Heart left ventricle (tissue), 13 donors: ENCODE data around the gene RETN.

Experiments
- CTCF ChIP-seq, 12 donors: fragments of 200-600 bp; sonication (generic) in 4 of 12; IDR thresholded peaks; one replicate each; pipeline versions ENCODE4 v1.5.0 to v1.8.0; 2018 to 2022; ENCODE audit warnings: antibody characterized with exemption in 12 of 12, mild to moderate bottlenecking in 5 of 12
- POLR2A ChIP-seq, 2 donors: fragments of 450-650 bp; IDR thresholded peaks; one replicate each; pipeline ENCODE4 v1.6.1; 2017; ENCODE audit warnings: antibody characterized with exemption in 2 of 2, mild to moderate bottlenecking in 2 of 2, moderate library complexity in 2 of 2
- donor health status: ischemic (EF 13 %, LVEDD 7.1; RV severe dilation, severe dysfunction).
- donor health status: DM: no; HTN: yes; CAD: no.
- donor health status: DM: no; HTN: no; CAD: no.
- donor health status: ischemic (EF 25% LVEDD 6.9; RV normal size, moderate dysfunction).
- donor health status: ischemic (EF 25% LVEDD 5.7; RV mildly dilated, moderate dysfunction).
- donor health status: ischemic (EF 35%, LVEDD 5.7; RV mildly dilated, moderate dysfunction).
- donor health status: nonischemic (EF 11% LVEDD 7.7; RV severe dilation, severe dysfunction).
- donor health status: DM: yes; HTN: yes; CAD: no.
- donor health status: PGD.
- donor health status: ischemic (EF 29% LVEDD 5.4; RV normal size, mild dysfunction).
- donor health status: nonischemic (EF 23%, LVEDD 6.1; RV moderate dilation, normal function).

DNA sequence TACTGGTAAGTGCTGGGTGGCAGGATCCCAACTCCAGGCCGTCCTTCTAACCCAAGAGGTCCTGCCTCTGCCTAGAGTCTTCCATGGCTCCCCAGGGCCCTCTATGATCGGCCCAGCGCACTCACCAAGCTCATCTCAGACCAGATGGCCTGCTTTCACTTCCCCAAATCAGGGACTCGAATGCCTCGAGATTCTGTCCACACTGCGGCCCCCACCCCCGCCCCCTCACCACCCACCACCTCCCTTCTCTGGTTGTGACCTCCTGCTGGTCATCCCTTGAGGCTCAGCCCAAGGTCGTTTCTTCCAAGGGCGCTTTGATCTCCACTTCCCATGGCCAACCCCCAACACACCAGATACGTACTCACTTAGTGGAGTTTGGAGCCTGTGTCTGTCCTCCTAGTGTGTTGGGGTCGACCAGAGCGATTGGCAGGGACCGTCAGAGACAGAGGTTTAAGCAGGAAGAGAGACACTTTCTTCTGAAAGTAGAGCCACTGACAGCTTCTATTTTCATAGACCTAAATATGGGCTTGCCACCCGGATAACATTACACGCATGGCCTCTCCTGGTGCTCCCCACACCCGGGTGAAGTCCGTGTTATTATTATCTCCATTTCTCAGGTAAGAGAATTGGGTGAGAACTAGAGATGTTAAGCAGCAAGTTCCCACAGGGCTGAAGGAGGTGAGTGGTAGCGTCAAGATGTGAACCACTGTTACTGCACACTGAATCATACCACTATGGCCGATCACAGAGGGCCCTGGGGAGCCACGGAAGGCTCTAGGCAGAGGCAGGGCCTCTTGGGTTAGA lies 33.0 kb downstream of the RETN start, which contains the start of gene FCER2:
- TF ChIP-seq CTCF (IDR thresholded peaks at IDR 0.05) = no peak
- TF ChIP-seq POLR2A (IDR thresholded peaks at IDR 0.05) = no peak
